ENCODE data around the gene FBXW11. TPM values are rescaled to one million over a fixed set of nuclear protein-coding genes. Genes with fewer than 3 reads are reported as not detected.

The FBXW11 gene
- polyA plus RNA-seq, 2 of the 4 experiments (the other 2 are of a cell fraction) = 39.3 to 80.2 TPM

DNA sequence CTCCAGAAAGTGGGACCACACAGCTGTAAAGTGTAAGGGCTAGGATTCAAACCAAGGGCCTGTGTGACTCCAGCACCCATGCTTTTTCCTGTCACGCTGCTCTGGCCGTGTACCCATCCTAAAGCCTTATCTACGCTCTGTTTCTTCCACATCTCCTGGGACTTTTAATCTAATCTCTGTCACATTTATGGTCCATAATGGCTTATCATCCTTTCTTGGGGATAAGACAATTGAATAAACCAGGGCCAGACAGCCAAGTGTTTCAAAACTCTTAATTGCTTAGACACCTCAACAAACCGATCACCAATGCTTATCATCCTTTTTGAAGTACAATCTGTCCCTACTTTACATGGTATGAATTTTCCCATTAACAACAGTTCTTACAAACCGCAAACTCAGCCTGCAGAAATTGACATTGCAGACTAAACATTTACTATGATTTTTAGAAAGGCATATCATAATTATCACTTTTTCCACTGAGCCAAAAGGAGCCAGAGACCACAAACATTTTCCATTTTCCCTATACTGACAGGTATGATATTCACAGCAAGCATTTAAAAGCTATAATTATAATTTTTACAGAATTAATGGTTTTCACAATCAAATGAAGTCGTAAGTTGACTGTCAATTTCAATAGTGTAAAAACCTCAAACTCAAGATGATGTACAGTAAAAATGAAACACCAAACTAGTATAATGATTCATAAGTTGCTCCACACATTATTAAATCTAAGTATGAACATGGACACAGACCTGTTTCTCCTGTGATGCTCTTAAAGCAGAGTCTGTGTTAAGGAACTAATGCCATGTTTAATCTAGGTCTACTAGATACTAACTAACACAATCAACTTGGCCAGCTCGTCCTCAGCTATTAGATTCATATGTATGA is 99.5 kb downstream of the FBXW11 start:
- TF ChIP-seq HOXA7 (CRISPR knock-in tag; IDR thresholded peaks at IDR 0.05) (no peak), EP300 (IDR thresholded peaks at IDR 0.05) (no peak), ZC3H11A (IDR thresholded peaks at IDR 0.05) (no peak), JUN (IDR thresholded peaks at IDR 0.05) (no peak), CBX8 (IDR thresholded peaks at IDR 0.05) (no peak), POLR2AphosphoS2 (conservative IDR thresholded peaks at IDR 0.05; ENCODE audit: low read length) (no peak), FOXS1 (CRISPR knock-in tag; IDR thresholded peaks at IDR 0.05) (no peak), KDM1A (IDR thresholded peaks at IDR 0.05; ENCODE audit: low read depth) (no peak)
- TF ChIP-seq, protein P1, sequence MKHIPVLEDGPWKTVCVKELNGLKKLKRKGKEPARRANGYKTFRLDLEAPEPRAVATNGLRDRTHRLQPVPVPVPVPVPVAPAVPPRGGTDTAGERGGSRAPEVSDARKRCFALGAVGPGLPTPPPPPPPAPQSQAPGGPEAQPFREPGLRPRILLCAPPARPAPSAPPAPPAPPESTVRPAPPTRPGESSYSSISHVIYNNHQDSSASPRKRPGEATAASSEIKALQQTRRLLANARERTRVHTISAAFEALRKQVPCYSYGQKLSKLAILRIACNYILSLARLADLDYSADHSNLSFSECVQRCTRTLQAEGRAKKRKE (CRISPR knock-in tag; IDR thresholded peaks at IDR 0.05; ENCODE audit: low read depth) = no peak
- TF ChIP-seq, protein P2, sequence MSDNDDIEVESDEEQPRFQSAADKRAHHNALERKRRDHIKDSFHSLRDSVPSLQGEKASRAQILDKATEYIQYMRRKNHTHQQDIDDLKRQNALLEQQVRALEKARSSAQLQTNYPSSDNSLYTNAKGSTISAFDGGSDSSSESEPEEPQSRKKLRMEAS (IDR thresholded peaks at IDR 0.05) = no peak
- TF ChIP-seq, protein P3, sequence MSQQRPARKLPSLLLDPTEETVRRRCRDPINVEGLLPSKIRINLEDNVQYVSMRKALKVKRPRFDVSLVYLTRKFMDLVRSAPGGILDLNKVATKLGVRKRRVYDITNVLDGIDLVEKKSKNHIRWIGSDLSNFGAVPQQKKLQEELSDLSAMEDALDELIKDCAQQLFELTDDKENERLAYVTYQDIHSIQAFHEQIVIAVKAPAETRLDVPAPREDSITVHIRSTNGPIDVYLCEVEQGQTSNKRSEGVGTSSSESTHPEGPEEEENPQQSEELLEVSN (IDR thresholded peaks at IDR 0.05; ENCODE audit: borderline replicate concordance, low read depth) = no peak
- FAIRE-seq = no peak
- POLR2A ChIA-PET = no interaction called here

DNA sequence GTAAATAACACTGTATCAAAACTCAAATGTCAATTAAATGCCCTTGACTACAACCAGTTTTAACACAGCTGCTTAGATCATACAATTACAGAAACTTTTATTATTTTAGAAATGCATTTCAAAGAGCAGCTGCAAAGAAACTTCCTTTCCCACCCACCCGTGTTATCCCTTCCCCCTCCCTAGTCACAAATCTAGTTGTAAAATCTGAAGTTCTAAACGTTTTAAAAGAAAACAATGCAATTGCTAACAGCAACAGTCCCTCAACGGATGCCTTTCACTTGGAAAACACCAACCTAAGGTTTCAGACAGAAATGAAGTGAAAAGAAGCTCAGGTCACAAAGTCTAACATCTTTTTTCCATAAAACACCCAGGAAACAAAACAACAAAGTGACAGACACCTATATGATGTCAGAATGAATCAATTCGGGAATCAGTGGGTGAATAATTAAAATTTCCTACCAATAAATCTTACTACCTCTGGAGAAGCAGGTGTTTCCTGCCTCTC is 100.3 kb downstream of the FBXW11 start:
- DNase-seq (ENCODE audit: low read depth in 1 of 2, low spot score in 1 of 2) = no peak
- no peak overlapping the region for H3K27ac ChIP-seq
- POLR2A ChIA-PET = no interaction called here
- TF ChIP-seq FOSB (CRISPR knock-in tag; IDR thresholded peaks at IDR 0.05) = no peak
- TF ChIP-seq RFX5 (IDR thresholded peaks at IDR 0.05) = no peak
- TF ChIP-seq CBX8 (IDR thresholded peaks at IDR 0.05) = no peak
- CTCF ChIA-PET = interaction anchor here (0.6 to 8.7 kb wide), 12 partner anchors 12 to 1097 kb away, joined by 3 to 128 read pairs (median 4); partner anchors contain the start of gene FGF18
- H3K9me3 ChIP-seq = no peaks in the 10 kb centered on the region
- no peak overlapping the region for H3K4me2 ChIP-seq
- no peak for ATAC-seq
- WGBS (ENCODE audit: missing lambda C conversion rate) = 53% methylated on average over 4 of the region's 4 CpGs
- H3K4me1 ChIP-seq = no peaks in the 10 kb centered on the region
- FAIRE-seq = no peak
- H3K4me3 ChIP-seq = no peak overlapping the region

More for the DNA sequence above, 99.5 kb downstream of the FBXW11 start:
- Histone ChIP-seq H3K9me3 (no peaks in the 10 kb centered on the region), H3K27ac (no peak overlapping the region), H3K4me1 (no peaks in the 10 kb centered on the region), H3K4me3 (no peak overlapping the region), H3K4me2 (no peak overlapping the region)
- DNase-seq (ENCODE audit: low read depth in 1 of 2, low spot score in 1 of 2) (no peak), ATAC-seq (no peak)
- WGBS (ENCODE audit: missing lambda C conversion rate) = 91% methylated on average over 7 of the region's 7 CpGs
- CTCF ChIA-PET = interaction anchor here (0.5 to 8.7 kb wide), 19 partner anchors 11 to 511 kb away, joined by 3 to 128 read pairs (median 4); partner anchors contain the start of gene FGF18

DNA sequence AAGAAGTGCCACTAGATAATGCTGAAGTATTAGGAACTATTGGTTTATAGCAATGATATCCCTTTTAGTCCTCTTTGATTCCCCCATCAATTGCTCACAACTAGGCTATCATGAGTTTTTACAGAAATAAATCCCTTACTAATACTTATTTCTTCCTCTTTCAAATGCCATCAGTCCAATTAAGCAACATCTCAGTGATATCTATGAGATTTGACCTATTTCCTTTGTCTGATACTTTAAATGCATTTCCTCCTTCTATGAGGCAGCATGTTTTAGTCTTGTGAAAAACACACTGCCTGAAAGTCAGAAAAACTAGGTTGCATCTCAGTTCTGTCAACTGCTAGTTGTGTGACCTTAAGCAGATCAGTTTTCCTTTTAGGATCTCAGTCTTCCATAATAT is 101.6 kb downstream of the FBXW11 start:
- H3K9me3 ChIP-seq = no peaks in the 10 kb centered on the region
- H3K4me1 ChIP-seq = no peaks in the 10 kb centered on the region
- DNase-seq (ENCODE audit: low read depth in 1 of 2, low spot score in 1 of 2) (no peak), FAIRE-seq (no peak), ATAC-seq (no peak)
- H3K4me2 ChIP-seq = no peak overlapping the region
- TF ChIP-seq RCOR1 (IDR thresholded peaks at IDR 0.05; ENCODE audit: low read depth, low read length) = no peak
- ChIA-PET CTCF (interaction anchor here (0.7 to 8.7 kb wide), 5 partner anchors 272 to 492 kb away, joined by 3 to 128 read pairs (median 12); partner anchors contain the start of gene FGF18), POLR2A (no interaction called here)
- no peak overlapping the region for H3K4me3 ChIP-seq
- no peak overlapping the region for H3K27ac ChIP-seq

DNA sequence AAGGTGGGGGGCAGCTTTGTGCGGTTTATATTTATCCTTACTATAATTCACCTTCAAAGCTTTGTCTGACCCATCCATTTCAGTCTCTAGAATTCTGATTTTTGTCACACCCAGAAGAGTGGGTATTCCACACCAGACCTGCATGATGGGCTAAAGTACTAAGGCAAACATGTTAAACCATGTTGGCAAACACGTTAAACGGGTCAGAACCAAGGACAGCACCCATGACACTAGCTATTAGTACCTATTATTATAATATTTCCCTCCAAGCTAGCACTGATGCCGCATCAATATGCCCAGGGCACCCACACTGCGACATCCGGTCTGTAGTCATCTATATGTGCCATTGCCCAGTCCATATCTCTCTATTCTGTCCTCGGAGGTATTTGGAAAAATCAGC is 104.7 kb downstream of the FBXW11 start:
- no peaks in the 10 kb centered on the region for H3K4me1 ChIP-seq
- no peak for ATAC-seq
- ChIA-PET CTCF (interaction anchor here (0.8 to 4.9 kb wide), 6 partner anchors 10 to 483 kb away, joined by 3 to 19 read pairs (median 4); no protein-coding TSS in a partner anchor), POLR2A (no interaction called here)
- no peak overlapping the region for H3K4me3 ChIP-seq
- TF ChIP-seq, protein P4, sequence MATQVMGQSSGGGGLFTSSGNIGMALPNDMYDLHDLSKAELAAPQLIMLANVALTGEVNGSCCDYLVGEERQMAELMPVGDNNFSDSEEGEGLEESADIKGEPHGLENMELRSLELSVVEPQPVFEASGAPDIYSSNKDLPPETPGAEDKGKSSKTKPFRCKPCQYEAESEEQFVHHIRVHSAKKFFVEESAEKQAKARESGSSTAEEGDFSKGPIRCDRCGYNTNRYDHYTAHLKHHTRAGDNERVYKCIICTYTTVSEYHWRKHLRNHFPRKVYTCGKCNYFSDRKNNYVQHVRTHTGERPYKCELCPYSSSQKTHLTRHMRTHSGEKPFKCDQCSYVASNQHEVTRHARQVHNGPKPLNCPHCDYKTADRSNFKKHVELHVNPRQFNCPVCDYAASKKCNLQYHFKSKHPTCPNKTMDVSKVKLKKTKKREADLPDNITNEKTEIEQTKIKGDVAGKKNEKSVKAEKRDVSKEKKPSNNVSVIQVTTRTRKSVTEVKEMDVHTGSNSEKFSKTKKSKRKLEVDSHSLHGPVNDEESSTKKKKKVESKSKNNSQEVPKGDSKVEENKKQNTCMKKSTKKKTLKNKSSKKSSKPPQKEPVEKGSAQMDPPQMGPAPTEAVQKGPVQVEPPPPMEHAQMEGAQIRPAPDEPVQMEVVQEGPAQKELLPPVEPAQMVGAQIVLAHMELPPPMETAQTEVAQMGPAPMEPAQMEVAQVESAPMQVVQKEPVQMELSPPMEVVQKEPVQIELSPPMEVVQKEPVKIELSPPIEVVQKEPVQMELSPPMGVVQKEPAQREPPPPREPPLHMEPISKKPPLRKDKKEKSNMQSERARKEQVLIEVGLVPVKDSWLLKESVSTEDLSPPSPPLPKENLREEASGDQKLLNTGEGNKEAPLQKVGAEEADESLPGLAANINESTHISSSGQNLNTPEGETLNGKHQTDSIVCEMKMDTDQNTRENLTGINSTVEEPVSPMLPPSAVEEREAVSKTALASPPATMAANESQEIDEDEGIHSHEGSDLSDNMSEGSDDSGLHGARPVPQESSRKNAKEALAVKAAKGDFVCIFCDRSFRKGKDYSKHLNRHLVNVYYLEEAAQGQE (IDR thresholded peaks at IDR 0.05) = peak; percentile 70; the same call in 1 of the 2 replicates
- TF ChIP-seq BHLHE40 (IDR thresholded peaks at IDR 0.05; ENCODE audit: low read depth, low read length) = no peak
- no peak for DNase-seq (ENCODE audit: low read depth in 1 of 2, low spot score in 1 of 2)
- no peak overlapping the region for H3K27ac ChIP-seq
- 91% methylated on average over 7 of the region's 7 CpGs for WGBS (ENCODE audit: missing lambda C conversion rate)
- FAIRE-seq = no peak
- H3K9me3 ChIP-seq = no peaks in the 10 kb centered on the region
- H3K4me2 ChIP-seq = no peak overlapping the region
